GM18520 (cell line): ENCODE measurements around the gene SRSF4.

ENCODE experiments used
- ATAC-seq: cut with Tn5 transposase; IDR thresholded peaks from one replicate; pipeline ENCODE4 v1.9.1; 2021; ENCODE audit not compliant: unreplicated experiment

Gene SRSF4

DNA sequence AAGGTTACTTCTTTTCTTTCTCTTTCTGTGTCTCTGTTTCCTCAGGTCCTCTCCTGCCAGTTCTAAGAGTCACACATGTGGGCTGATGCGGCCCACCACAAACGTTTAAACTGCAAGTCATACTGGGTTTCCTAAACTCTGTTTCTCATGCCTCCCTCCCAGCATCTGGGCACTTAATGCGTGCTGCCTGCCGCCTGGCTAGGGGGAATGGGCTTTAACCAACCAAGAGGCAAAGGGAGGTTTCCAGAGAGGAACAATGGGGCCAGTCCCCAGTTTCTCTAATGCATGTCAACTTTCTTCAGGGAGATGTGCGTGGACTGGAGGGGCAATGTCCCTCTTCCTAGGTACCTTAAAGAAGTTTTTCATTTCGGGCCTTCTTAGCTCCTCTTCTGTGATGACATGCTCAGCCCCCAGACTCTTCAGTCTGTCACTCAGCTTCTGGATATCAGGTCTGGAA lies 19.9 kb upstream of the SRSF4 start:
- ATAC-seq, result no peak

DNA sequence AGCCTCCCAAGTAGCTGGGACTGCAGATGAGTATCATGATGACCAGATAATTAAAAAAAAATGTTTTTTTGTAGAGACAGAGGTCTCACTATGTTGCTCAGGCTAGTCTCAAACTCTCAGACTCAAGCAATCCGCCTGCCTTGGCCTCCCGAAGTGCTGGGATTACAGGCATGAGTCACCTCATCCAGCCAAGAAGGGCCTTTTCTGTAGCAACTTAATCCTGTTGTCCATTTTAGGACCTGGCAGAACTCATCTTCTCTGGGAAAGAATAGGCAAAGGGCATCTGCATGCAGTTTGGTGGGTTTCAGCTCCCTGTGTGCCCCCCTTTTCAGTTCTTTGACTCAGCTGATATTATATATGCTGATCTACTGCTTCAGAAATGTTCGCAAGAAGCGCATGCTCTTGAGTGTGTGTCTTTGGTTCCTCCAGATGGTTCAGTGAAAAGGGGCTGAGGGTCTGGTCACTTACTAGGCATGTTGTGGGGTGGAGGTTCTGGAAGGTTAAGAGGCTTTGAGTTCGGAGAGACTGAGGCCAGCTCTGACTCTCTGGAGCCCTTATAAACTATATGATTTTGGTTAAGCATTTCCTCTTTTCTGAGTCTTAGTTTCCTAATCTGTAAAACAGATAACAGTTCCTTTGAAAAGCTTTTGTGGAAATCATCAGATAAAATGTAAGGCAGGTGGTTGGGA lies 19.4 kb upstream of the SRSF4 start:
- no peak for ATAC-seq

DNA sequence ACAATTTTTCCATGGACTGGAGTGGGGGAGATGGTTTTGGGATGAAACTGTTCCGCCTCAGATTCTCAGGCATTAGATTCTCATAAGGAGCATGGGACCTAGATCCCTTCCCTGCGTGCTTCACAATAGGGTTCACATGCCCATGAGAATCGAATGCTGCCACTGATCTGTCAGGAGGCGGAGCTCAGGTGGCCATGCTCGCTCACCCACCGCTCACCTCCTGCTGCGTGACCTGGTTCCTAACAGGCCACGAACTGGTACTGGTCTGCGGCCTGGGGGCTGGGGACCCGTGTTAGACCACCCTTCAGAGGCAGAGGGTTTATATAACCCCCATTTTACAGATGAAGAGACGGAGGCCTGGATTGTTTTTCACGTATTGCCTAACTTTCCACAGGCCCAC lies 16.3 kb upstream of the SRSF4 start:
- no peak for ATAC-seq

DNA sequence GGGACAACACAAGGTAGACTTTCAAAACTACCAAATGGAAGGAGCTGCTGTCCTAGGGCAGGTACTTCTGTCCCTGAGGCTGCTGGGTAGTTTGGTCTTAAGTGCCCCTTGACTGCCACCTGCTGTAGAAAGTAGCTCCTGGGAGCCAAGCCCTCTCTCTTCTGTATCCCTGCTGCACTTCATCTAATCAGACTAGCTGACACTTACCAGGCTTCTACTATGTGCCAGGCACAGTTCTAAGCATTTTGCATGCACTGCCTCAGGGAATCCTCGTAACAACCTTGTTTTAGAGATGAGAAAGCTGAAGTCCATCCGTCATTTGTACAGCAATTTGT lies 15.9 kb upstream of the SRSF4 start:
- no peak for ATAC-seq

DNA sequence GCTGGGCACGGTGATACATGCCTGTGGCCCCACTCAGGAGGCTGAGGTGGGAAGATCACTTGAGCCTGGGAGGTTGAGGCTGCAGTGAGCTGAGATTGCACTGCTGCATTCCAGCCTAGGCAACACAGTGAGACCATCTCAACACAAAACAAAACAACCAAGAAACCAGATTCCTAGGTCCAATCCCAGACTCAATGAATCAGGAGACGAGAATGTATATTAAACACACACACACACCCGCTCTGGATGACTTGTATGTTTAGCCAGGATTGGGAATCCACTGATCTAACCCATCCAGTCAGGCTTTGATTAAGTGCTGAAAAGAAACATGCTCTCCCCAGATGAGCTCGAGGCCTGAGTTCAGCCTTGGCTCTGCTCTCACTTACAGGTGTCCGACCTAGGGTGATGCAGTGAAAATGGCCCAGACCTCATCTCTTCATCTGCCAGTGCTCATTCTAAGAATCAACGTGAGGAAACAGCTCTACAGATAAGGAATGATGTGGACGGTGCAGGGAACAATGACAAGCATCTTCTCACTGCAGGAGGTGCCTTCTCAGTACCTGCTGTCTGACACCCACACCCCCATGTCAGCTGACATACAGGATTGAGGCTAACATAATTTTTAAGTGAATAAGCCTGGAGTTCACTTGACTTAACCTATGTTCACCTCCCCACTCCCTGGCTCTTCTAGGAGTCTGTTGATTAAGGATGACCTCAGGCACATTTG lies 15.3 kb upstream of the SRSF4 start:
- ATAC-seq, result no peak

DNA sequence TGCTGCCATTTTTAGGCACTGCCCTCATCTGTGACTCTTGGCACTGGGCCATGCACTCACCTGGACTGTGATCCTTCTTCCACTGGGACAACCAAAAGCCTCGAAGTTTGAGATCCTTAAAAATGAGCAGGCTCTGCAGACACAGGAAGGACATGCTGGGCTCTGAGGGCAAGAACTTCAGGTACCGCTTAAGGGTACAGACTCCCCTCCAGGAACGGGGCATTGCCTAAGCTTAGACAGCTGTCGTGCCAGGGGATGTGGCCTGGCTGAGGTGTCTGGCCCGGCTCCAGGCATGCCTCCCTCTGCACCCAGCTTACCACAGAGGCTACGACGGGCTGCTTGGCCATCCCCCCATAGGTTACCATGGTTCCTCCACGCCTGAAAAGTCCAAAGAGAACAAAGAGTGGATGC lies 14.2 kb upstream of the SRSF4 start:
- no peak for ATAC-seq

DNA sequence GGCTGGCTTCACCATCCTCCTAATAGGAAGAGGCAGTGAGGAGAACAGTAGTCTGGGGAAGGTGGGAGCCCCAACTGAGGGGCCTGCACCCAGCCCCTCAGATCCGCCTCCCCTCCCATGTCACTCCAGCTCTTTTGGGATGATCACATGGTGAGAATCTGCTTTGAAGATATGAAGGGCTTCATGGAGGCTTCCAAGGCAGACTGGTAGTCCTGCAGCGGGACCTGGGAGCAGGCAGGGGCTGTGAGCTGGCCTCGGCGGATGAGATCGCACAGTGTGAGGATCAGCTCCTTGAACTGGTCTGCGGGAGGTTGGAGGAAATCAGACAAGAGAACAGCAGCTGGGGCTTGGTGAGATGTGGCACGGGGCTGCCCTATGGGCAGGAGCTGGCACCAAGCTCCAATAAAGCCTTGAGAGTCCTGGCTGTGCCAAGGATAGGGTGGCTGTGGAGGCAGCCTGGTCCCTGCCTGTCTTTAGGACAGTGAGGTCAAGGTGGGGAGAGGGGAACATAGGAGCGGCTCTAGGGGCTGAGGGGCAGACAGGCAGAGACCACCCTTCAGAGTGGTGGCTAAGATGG lies 12.3 kb upstream of the SRSF4 start:
- no peak for ATAC-seq

DNA sequence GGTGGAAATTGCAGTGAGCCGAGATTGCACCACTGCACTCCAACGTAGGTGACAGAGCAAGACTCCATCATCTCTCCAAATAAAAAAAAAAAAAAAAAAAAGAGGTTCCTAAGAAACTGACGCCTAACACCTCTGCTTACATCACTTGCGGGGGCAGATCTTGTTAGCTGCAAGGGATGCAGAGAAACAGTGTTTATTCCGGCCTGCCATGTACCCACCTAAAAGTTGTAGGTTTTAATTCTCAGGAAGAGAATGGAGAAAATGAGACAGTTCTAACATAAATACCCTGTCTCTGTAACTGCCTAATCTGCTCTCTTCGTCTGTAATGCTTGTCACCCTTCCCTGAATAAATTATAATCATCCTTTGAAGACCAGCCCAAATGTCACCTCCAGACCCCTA lies 9.0 kb upstream of the SRSF4 start:
- no peak for ATAC-seq

DNA sequence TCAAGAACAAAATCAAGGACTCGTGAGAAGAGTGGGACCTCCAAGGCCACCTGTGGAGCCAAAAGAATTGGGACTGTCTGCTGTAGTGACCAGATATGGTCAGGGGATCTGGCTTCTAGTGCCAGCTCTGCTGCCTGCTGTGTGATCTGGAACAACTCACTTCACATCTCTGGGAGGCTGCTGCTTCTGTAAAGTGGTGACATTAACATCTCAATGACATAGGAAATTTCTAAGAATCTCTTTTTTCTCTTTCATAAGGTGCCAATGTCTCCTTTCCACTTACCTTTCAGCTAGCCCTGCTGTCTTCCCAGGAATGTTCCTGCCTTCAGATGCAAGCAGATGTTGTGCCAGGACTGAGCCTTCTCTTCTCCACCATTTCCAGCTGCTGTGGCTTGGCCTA lies 5.0 kb upstream of the SRSF4 start:
- ATAC-seq, result no peak

DNA sequence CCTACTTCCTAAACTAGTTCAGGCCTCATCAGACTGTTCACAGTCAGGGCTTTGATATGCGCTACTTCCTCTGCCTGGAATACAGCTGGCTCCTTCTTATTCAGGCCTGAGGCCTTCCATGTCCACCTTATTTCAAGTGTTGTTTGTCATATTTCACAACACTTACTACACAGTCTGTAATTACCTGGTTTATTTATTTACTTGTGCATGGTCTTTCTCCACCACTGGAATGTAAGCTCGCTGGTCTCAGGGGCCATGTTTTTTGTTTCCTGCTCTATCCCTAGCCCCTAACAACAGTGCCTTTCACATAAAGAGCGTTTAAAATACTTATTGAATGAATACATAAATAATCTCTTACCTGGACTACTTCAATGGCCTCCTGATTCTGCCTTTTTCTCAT lies 4.6 kb upstream of the SRSF4 start:
- ATAC-seq, result no peak

DNA sequence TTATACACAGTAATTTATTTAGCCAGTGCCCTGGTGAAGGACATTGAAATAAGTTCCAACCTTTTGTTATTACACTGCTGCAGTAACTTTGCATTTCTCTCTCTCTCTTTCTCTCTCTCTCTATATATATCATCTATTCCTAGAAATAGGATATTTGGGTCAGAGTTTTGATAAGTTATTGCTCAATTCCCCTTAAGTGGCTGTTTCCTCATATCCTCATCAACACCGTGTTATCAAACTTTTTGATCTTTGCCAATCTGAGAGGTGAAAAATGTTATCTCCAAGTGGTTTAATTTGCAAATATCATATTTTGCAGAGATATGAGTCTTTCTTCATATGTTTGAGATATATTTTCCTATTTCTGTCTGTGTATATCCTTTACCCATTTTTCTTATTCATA lies 1.6 kb upstream of the SRSF4 start:
- no peak for ATAC-seq

DNA sequence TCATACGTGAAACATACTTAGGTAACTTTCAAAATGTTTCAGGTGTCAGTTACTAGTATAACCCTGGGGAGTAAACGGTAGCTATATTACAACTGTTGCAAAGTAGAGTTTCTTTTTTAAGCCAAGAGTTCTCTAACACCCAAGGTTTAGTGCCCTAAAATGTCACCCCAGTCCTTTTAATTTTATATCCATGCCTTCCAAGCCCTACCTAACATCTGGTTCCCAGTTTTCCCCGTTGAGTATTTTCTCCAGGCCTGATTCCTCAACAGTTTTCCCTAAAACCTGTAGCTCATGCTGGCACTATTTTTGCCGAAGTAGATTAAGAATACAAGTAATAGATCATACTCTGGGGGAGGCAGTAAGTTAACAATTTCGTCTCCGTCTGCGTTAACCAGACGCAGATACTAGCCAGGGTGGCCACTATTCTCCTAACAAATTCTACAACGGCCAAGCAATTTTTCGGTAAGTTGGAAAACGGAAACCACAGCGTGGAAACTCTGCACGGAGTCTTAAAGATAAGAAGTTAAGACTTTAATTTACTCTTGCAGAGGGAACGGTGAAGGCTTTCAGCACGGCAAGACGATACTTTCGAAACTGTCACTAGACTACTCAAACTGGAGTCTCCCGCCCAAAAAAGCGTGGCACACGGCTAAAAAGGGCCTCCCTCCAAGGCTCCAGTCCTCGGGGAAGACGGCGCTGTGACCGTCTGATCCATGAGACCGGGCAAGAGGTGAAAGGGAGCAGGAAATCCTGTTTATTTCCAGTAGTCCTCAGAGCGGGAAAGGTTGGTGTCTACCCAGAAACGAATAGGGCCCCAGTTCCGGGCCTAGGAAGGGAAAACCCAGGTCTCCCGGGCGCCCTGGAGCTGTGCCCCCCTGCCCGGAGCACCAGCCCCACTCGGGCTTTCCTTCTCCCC lies 945 bp downstream of the SRSF4 start:
- ATAC-seq, result no peak

DNA sequence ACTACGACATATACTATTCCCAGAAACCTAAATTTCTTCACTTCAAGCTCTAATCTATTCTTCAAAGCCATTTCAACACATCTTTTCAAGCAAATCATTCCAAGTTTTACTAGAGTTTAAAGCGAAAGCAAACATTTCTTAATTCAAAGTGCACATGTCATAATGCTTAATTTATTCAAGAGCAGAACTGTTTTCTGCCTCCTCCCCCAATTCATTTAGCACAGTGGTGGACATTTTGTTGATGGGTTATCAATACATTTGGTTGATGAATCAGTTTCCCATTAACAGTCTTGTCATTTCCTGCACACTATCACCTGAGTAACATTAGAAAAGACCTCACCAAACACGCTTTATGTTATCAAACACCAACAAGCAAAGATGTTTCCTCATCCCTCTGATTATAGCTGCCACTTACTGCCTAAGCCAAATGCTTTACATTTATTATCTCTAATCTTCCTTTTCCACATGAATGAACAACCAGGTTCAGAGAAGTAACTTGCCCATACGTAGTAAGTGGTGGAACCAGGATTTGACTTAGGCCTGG lies 2.0 kb downstream of the SRSF4 start:
- ATAC-seq, result no peak

DNA sequence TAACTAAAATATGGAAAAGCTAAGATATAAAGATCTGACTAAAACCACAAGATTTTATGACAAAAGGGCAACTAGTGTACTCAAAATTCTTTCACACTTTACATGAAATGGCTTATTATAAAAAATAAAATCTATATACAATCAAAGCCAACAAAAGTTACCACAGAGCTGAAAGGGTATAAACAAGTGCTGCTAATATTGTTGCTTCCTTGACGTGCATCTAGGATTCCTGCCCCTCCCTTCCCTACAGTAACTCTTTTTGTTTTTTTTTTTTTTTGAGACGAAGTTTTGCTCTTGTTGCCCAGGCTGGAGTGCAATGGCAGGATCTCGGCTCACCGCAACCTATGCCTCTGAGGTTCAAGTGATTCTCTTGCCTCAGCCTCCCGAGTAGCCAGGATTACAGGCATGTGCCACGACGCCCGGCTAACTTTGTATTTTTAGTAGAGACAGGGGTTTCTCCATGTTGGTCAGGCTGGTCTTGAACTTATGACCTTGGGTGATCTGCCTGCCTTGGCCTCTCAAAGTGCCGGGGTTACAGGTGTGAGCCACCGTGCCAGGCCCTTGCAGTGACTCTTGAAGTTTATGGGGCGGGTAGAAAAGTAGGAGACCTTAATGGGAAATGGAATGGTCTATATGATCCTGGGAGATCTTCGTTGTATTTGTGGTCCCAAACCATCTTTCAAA lies 4.5 kb downstream of the SRSF4 start:
- ATAC-seq, result no peak

DNA sequence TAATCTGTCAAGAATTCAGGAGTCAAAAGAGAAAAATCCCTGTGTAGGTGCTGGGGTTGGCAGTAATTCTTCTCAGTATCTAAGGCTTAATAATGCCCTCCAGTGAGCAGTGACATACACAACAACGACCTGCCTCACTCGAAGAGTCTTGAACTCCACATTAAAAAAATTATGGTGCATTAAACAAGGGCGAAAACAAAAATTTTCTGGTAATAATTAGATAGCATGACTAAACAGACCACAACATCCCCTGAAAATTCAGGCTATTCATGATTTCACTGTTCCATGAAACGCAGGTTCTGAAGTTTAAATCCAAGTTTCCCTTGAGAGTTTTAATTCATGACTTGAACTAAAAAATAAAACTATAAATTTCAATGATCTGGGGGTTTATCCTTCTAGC lies 5.1 kb downstream of the SRSF4 start:
- ATAC-seq, result no peak

DNA sequence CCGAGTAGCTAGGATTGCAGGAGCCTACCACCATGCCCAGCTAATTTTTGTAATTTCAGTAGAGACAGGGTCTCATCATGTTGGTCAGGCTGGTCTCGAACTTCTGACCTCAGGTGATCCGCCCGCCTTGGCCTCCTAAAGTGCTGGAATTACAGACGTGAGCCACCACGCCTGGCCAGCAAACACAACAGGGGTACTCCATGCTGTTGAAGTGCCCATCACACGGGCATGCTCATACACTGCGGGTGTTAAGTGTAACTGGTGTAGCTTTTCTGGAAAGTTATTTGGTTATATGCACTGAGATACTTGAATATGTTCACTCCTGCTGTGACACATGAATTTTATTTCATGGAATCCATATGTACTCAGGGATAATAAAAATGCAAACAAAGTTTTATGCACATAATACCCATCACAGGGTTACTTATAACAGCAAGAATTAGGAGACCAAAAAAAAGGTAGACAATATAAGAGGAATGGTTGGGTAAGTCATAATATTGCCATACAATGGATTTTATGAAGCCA lies 9.2 kb downstream of the SRSF4 start:
- ATAC-seq, result no peak

DNA sequence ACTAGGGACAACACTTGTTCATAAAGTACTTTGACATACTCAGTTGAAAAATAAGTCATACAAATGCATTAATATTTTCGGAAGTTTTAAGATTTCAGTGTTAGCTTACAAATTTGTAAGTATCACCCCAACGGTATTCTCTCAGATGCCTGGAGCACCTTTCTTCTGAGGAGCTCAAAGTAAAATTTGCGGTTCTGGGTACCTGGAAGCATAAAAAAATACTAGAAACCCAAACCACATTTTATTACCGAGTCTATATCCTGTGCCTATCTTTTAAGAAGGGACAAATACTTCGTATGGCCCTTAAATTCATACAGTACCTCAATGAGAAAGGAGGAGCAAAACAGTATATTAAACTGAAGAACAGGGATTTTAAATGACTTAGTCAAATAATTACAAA lies 10.2 kb downstream of the SRSF4 start:
- ATAC-seq, result no peak

DNA sequence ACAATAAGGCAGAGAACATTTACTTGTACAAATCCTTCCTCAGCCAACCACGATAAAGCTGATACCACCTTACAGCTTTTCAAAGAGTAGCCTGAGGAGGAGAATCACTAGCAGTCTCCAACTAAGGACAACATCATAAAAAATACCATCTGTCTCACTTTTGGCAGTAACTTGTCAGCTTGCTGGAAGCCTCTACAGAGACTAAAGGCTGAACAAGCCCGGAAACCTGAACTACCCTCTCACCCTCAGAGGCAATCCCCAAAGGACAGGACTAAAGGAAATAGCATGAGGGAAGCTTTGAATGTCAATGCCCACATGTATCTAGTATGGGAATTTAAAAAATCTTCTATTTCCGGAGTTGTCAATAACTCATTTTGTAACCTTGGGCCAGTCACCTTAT lies 10.6 kb downstream of the SRSF4 start:
- ATAC-seq, result no peak

DNA sequence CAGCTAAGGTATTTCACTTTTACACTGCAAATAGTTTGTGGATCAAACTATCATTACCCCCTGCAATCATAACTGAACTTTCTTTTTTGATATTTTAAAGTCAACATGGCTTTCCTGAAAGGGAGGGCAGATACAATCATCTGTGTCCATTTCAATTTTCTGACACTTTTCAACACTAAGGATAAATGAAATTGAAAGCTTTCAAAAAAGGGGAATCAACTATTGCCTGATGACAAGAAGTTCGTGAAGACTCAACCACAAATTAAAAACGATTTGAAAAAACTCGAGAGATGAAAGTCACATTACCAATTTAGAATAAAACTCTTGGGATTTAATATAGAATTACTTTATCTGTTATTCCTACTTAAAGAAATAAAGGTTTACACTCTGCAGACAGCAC lies 11.7 kb downstream of the SRSF4 start:
- no peak for ATAC-seq

DNA sequence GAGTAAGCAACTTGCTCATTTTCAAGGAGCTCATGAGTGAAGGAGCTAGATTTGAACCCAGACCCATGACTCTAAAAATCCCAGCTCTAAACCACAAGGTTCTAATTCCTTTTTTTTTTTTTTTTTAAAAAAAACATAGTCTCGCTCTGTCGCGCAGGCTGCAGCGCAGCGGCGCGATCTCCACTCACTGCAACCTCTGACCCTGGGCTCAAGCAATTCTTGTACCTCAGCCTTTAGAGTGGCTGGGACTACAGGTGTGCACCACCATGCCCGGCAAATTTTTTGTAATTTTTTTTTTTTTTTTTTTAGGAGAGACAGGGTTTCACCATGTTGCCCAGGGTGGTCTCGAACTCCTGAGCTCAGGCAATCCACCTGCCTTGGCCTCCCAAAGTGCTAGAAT lies 13.8 kb downstream of the SRSF4 start:
- ATAC-seq, result no peak
